Mucosa of gallbladder (tissue), 1 donor: ENCODE measurements around the gene ACOT2. TPM values are rescaled to one million over a fixed set of nuclear protein-coding genes. Genes with fewer than 3 reads are reported as not detected.
"Not testable (repeated sequence)": the region's sequence is repeated elsewhere in the genome, so short reads cannot be mapped to it uniquely, and the experiment has no call there.

Experiments
- DNase-seq: peaks from one replicate; pipeline ENCODE4 v3.0.0-alpha.2; 2020; ENCODE audit warnings: low spot score
- total RNA-seq: library from RNA; stranded (reverse); gene quantifications from one replicate; pipeline ENCODE4 v1.2.1, GENCODE V29; 2021
- donor health status: DM: no; HTN: no; CAD: no.

Gene ACOT2
- total RNA-seq, result 41.4 TPM

GRCh38 chr14:73569185-73569958 lies at the start of gene ACOT2:
Gene ACOT2 (plus strand): TSS chr14:73569213. CDS start chr14:73569241, 28 bp downstream.
- DNase-seq, result peak; percentile 86

DNA sequence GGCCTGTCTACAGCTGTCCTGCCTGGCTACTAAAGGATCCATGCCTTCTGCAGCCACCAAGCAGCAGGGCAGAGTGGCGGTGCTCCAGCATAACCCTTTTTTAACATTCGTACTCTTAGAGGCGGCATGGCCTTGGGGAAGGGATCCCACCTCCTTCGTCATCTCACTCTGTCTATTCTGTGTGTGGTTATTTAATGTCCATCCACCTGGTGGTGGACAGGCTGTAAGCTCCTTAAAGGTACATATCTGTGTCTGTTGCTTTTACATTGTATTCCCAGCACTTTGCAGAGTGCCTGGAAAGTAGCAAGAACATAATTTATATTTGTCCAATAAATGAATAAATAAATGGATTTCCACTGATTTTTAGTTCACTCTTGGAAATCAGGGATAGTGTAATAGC lies 47.8 kb upstream of the ACOT2 start:
- no peak for DNase-seq

GRCh38 chr14:73524493-73524892 lies 44.5 kb upstream of the ACOT2 start:
- no peak for DNase-seq

GRCh38 chr14:73526036-73526984 lies 42.7 kb upstream of the ACOT2 start:
- peak; percentile 73 for DNase-seq

DNA sequence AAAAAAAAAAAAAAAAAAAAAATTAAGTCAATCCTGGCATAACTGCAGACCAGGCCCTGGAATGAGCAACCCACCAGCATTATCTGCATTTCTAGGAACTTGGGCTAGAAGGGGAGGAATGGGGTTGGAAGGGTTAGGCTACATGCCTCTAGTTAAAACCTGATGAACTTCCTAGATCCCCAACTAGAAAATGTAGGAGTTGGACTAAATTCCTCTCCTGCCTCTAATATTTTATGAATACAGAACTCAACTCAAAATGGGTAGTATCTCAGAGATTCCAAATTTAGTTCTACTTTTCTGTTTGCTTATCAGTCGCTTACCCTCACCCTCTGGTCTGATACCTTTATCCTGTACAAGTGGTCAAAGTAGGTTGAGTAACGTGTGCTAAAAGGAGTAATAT lies 39.7 kb upstream of the ACOT2 start:
- DNase-seq, result not testable (repeated sequence)

DNA sequence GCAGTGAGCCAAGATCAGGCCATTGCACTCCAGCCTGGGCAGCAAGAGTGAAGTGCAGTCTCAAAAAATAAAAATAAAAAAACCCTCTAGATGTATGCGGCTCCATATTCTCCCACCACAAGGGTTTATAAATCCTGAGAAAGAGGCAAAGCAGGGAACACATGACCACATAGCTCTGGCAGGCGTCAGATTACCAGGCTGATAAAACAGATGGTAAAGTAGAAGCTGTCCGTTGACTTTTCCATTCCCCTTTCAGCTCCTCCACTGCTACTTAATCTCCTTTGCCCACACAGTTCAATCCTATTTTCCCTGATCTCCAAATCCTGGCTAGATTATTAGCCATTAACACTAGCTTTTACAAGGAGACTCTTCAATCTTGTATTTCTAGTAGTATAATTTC lies 37.0 kb upstream of the ACOT2 start:
- DNase-seq, result not testable (repeated sequence)

- peak; percentile 84 for DNase-seq
These were observed 31.6 kb upstream of the ACOT2 start for GRCh38 chr14:73537244-73538045.

GRCh38 chr14:73539017-73539416 lies 30.0 kb upstream of the ACOT2 start:
- peak; percentile 51 for DNase-seq

GRCh38 chr14:73542961-73543360 lies 26.1 kb upstream of the ACOT2 start:
- not testable (repeated sequence) for DNase-seq

GRCh38 chr14:73545353-73545752 lies 23.7 kb upstream of the ACOT2 start:
- not testable (repeated sequence) for DNase-seq

DNA sequence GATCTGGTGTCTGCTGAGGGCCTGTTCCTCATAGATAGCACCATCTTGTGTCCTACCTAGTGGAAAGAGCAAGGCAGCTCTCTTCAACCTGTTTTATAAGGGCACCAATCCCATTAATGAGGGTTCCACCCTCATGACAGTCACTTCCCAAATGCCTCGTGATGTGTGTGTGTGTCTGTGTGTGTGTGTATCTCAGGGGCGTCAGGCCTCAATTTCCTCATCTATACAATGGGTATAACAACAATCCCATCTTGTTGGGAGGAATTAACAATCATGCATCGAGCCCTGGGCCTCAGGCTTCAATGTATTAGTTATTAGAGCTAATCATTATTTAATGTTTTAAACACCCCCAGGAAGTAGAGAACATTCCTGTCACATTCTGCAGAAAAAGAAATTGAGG lies 19.9 kb upstream of the ACOT2 start:
- not testable (repeated sequence) for DNase-seq

DNA sequence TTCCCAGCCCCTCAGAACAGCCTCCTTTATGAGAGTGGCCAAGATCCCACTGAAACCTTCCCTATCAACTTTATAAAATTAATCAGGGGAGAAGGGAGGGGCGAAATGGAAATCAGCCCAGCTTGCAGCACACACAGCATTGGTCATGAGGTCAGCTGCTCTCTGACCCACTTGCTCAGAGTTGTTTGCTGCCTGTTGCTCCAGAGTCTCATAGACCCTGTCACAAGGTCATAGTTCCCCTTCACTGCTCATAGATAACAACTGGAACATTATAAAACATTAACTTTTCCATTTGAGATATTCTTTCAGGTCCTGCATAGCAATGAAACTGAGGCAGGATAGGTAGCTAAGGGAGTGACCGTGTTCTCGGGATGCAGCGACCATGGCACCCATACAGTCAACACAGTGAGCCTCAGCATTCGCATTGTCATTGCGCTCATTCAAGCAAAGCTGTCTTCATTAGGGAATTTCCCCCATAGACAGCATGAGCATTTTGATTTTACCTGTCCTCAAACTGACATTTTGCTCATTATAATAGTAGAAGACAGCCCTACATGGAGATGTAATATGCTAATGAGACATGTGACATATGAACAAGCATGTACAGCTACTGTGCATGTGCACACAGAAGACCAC lies 19.0 kb upstream of the ACOT2 start:
- not testable (repeated sequence) for DNase-seq

DNA sequence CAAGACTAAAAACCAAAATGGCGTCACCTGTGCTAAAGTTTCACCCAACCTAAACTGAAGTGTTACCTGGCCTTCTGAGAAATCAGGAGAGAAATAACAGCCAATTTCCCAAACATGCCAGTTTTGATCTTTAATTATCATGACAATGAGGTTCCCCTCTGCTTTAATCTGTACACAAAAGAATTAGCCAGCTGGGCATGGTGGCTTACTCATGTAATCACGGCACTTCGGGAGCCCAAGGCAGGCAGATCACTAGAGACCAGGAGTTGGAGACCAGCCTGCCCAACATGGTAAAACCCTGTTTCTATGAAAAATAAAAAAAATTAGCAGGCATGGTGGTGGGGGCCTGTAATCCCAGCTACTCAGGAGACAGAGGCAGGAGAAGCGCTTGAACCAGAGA lies 15.2 kb upstream of the ACOT2 start:
- no peak for DNase-seq

DNA sequence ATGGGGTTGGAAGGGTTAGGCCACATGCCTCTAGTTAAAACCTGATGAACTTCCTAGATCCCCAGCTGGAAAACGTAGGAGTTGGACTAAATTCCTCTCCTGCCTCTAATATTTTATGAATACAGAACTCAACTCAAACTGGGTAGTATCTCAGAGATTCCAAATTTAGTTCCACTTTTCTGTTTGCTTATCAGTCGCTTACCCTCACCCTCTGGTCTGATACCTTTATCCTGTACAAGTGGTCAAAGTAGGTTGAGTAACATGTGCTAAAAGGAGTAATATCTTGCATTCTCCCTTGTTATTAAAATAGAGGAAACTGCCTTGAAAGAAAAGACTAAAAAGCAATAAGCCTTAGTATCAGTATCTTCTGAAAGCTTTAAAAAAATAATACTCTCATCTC lies 11.8 kb upstream of the ACOT2 start:
- DNase-seq, result not testable (repeated sequence)

GRCh38 chr14:73558238-73558637 lies 10.8 kb upstream of the ACOT2 start:
- DNase-seq, result not testable (repeated sequence)

- DNase-seq, result not testable (repeated sequence)
These were observed 6.8 kb upstream of the ACOT2 start for GRCh38 chr14:73562256-73562655.

- not testable (repeated sequence) for DNase-seq
These were observed 6.3 kb upstream of the ACOT2 start for GRCh38 chr14:73562696-73563095.

GRCh38 chr14:73566431-73566830 lies 2.6 kb upstream of the ACOT2 start:
- not testable (repeated sequence) for DNase-seq

DNA sequence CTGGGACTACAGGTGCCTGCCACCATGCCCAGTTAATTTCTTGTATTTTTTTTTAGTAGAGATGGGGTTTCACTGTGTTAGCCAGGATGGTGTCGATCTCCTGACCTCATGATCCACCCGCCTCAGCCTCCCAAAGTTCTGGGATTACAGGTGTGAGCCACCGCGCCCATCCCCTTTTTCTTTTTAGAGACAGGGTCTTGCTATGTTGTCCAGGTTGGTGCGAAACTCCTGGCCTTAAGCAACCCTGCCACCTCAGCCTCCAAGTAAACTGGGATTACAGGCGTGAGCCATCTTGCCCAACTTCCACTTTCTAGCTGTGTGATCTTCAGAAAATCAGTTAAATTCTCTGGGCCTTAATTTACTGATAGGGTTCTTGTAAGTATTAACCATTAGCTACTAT lies 2.1 kb upstream of the ACOT2 start:
- DNase-seq, result not testable (repeated sequence)

DNA sequence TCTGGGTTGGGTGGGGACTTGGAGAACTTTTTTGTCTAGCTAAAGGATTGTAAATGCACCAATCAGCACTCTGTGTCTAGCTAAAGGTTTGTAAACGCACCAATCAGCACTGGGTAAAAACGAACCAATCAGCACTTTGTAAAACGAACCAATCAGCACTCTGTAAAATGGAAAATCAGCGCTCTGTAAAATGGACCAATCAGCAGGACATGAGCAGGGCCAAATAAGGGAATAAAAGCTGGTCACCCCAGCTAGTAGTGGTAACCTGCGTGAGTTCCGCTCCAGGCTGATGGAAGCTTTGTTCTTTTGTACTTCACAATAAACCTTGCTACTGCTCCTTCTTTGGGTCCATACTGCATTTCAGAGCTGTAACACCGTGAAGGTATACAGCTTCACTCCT lies 1.7 kb upstream of the ACOT2 start:
- DNase-seq, result no peak
